B cell (primary cell): ENCODE results near the gene TGM6. TPM values are rescaled to one million over a fixed set of nuclear protein-coding genes. Genes with fewer than 3 reads are reported as not detected.

ENCODE experiments used
- ATAC-seq: fragments of 200-7000 bp; cut with Tn5 transposase; one replicate; pipeline ENCODE4 v1.10.0; 2021; ENCODE audit warnings: low read depth, mild to moderate bottlenecking, moderate number of reproducible peaks, moderate library complexity
- CTCF ChIA-PET: fragments of 350-600 bp; sonication (Branson Sonifier 250); formaldehyde crosslinking; loops from one replicate; lab custom pipeline; 2021; ENCODE audit warnings: antibody characterized with exemption, inconsistent platforms; lab: Charles Lee
- POLR2A ChIA-PET: fragments of 350-600 bp; sonication (Branson Sonifier 250); formaldehyde crosslinking; loops from one replicate; lab custom pipeline; 2021; ENCODE audit warnings: antibody characterized with exemption; lab: Charles Lee
- DNase-seq: peaks from one replicate; pipeline ENCODE4 v3.0.0; 2013
- H2AFZ ChIP-seq: 2 replicates; pipeline ENCODE4 v1.6.1; 2012; ENCODE audit warnings: mild to moderate bottlenecking, low read depth, low read length; ENCODE audit not compliant: insufficient read depth, poor library complexity, severe bottlenecking
- H3K27ac ChIP-seq, 2 donors: 1 replicate in 1 of 2; 2 replicates in 1 of 2; pipeline ENCODE4 v1.5.1; 2012 to 2013; ENCODE audit warnings: low read length in 2 of 2, mild to moderate bottlenecking in 2 of 2, moderate library complexity in 1 of 2
- H3K27me3 ChIP-seq, 4 experiments: fragments of 200-600 bp in 1 of 4; sonication (generic) in 1 of 4; replicated peaks in 1 of 4; 1 replicate in 2 of 4; 2 replicates in 2 of 4; pipeline versions ENCODE4 v1.6.1 to v1.7.0; 2013 to 2016; ENCODE audit warnings: low read length in 3 of 4, mild to moderate bottlenecking in 2 of 4, mixed read lengths in 1 of 4, moderate library complexity in 1 of 4; ENCODE audit not compliant: insufficient read depth in 4 of 4, control insufficient read depth in 3 of 4; ENCODE audit errors: control extremely low read depth in 1 of 4
- H3K36me3 ChIP-seq, 2 experiments: replicated peaks in 1 of 2; 1 replicate in 1 of 2; 2 replicates in 1 of 2; pipeline versions ENCODE4 v1.6.1 to v1.7.1; 2013; ENCODE audit warnings: low read length in 1 of 2; ENCODE audit not compliant: insufficient read depth in 2 of 2, control insufficient read depth in 1 of 2; ENCODE audit errors: control extremely low read depth in 1 of 2, extremely low read depth in 1 of 2
- H3K4me1 ChIP-seq, 2 donors: fragments of 200-600 bp in 1 of 2; sonication (generic) in 1 of 2; 1 replicate in 1 of 2; 2 replicates in 1 of 2; pipeline versions ENCODE4 v1.5.1 to v1.6.1; 2013 to 2017; ENCODE audit warnings: low read length in 2 of 2; ENCODE audit not compliant: control insufficient read depth in 2 of 2, insufficient read depth in 2 of 2
- H3K4me2 ChIP-seq: replicated peaks from 2 replicates; pipeline ENCODE3; 2012; ENCODE audit warnings: mild to moderate bottlenecking, low read depth, low read length; ENCODE audit not compliant: poor library complexity, severe bottlenecking
- H3K4me3 ChIP-seq, 5 experiments: fragments of 200-600 bp in 1 of 5; sonication (generic) in 1 of 5; 1 replicate in 3 of 5; 2 replicates in 2 of 5; pipeline versions ENCODE4 v1.5.1 to v1.7.0; 2011 to 2016; ENCODE audit warnings: low read length in 4 of 5, mild to moderate bottlenecking in 4 of 5, low read depth in 2 of 5, control low read depth in 1 of 5, moderate library complexity in 1 of 5; ENCODE audit not compliant: insufficient read depth in 1 of 5; ENCODE audit errors: control extremely low read depth in 1 of 5, extremely low read depth in 1 of 5
- H3K79me2 ChIP-seq: fragments of 200-600 bp; sonication (generic); one replicate; pipeline ENCODE4 v1.6.0; 2016; ENCODE audit warnings: low read length; ENCODE audit not compliant: control insufficient read depth, insufficient read depth
- H3K9ac ChIP-seq: fragments of 200-600 bp; sonication (generic); 2 replicates; pipeline ENCODE4 v1.6.1; 2017; ENCODE audit warnings: mild to moderate bottlenecking, low read length, moderate library complexity
- H3K9me3 ChIP-seq, 3 donors: one replicate each; pipeline versions ENCODE4 v1.6.1 to v1.7.1; 2013; ENCODE audit warnings: low read length in 2 of 3; ENCODE audit not compliant: control insufficient read depth in 2 of 3, insufficient read depth in 1 of 3; ENCODE audit errors: control extremely low read depth in 1 of 3
- H4K20me1 ChIP-seq: 2 replicates; pipeline ENCODE4 v1.6.0; 2012; ENCODE audit warnings: mild to moderate bottlenecking, low read length; ENCODE audit not compliant: insufficient read depth, control insufficient read depth, poor library complexity, severe bottlenecking
- H3K27ac Mint-ChIP-seq: one replicate; pipeline ENCODE4 v1.8.0; 2021; ENCODE audit warnings: mixed read lengths
- H3K27me3 Mint-ChIP-seq: one replicate; pipeline ENCODE4 v1.8.0; 2021; ENCODE audit warnings: mixed read lengths
- H3K4me1 Mint-ChIP-seq: one replicate; pipeline ENCODE4 v1.8.0; 2021; ENCODE audit warnings: mixed read lengths
- H3K4me3 Mint-ChIP-seq: one replicate; pipeline ENCODE4 v1.8.0; 2021; ENCODE audit warnings: mixed read lengths
- H3K9me3 Mint-ChIP-seq: one replicate; pipeline ENCODE4 v1.8.0; 2022; ENCODE audit warnings: mixed read lengths; ENCODE audit not compliant: insufficient read depth
- CTCF ChIP-seq: fragments of 200-600 bp; IDR thresholded peaks from one replicate; pipeline ENCODE4 v1.8.0; 2022; ENCODE audit warnings: antibody characterized with exemption, mild to moderate bottlenecking
- EZH2 ChIP-seq: IDR thresholded peaks from 2 replicates; pipeline ENCODE4 v1.6.1; 2012; ENCODE audit warnings: borderline replicate concordance, low read depth, mild to moderate bottlenecking, moderate library complexity, low read length; ENCODE audit not compliant: insufficient read depth, poor library complexity, severe bottlenecking
- WGBS: methylation state at CpG from one replicate; pipeline ENCODE4 v1.1.5; 2013; ENCODE audit warnings: missing lambda C conversion rate; ENCODE audit not compliant: insufficient coverage; 5-methylcytosine and 5-hydroxymethylcytosine counted together
- intact Hi-C: fragments of 100-400 bp; cut with micrococcal nuclease; formaldehyde crosslinking; loops from one replicate; pipeline ENCODE4 v1.10.0; 2022
- polyA plus RNA-seq: library from polyadenylated mRNA; depleted of rRNA; stranded (reverse); fragments of >200 nt; gene quantifications from 2 replicates; pipeline ENCODE4 v1.2.3, GENCODE V29; 2012
- total RNA-seq, 2 donors: library from RNA; stranded (reverse); fragments of 120-200 nt in 1 of 2; gene quantifications; 1 replicate in 1 of 2; 2 replicates in 1 of 2; pipeline versions ENCODE4 v1.2.3 to v1.2.4, GENCODE V29; 2013 to 2022

Gene TGM6
- total and polyA plus RNA-seq, 2 donors (not counting 1 experiment from before 2014, with no cell fraction given), result not detected

DNA sequence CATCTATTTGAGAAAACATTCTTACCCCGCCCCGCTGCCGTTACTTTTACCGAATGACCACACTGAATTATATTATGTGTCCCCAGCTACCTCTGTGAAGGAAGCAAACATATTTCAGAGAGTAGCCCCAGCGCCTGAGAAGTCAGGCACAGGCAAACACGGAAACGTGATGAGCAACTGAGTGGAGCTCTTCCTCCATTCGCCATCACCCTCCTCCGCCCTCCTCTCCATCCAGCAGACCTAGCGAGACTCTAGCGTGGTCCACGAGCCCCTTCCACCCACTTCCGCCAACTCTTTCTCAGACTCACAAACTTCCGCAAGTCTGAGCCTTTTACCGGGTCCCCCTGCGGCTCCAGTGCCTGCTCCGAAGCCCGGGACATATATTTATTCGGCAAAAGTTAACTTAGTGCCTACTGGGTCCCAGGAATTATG lies 89.3 kb downstream of the TGM6 start:
- H3K27ac Mint-ChIP-seq, result peak overlapping the region; percentile 100
- H3K9me3 ChIP-seq, result peaks cover 0 to 1% (median 0%) of the 10 kb centered on the region in 3 donors
- 0% methylated on average over 19 of the region's 19 CpGs for WGBS
- peak overlapping the region; percentile 91 for H3K4me2 ChIP-seq
- intact Hi-C loops, result loop anchor here (1.0 to 10.0 kb wide), 8 partner anchors 39 to 1078 kb away; partner anchors contain the start of genes FKBP1A, NOP56, NSFL1C and PTPRA
- CTCF ChIA-PET, result interaction anchor here (1.2 to 2.1 kb wide), 4 partner anchors 17 to 263 kb away, joined by 3 to 11 read pairs (median 8); no protein-coding TSS in a partner anchor
- ATAC-seq (peak; percentile 39), DNase-seq (peak; percentile 81)
- peaks cover 0 to 33% of the 10 kb centered on the region in 2 experiments for H3K36me3 ChIP-seq
- POLR2A ChIA-PET, result interaction anchor here (0.7 to 2.0 kb wide), 11 partner anchors 9 to 1003 kb away, joined by 3 to 9 read pairs (median 5); partner anchors contain the start of genes IDH3B, NOP56, NSFL1C and STK35
- H2AFZ ChIP-seq, result peak overlapping the region; percentile 94
- H3K4me3 Mint-ChIP-seq, result peak overlapping the region; percentile 99
- H3K4me1 Mint-ChIP-seq, result peaks cover 39% of the 10 kb centered on the region
- H3K4me3 ChIP-seq, result peak overlapping the region; percentile 55 to 98 (median 91)
- peak overlapping the region; percentile 96 to 98 for H3K27ac ChIP-seq
- H3K27me3 Mint-ChIP-seq, result no peaks in the 10 kb centered on the region
- H3K4me1 ChIP-seq, result peaks cover 19 to 20% of the 10 kb centered on the region in 2 donors
- no peaks in the 10 kb centered on the region for H3K27me3 ChIP-seq
- peaks cover 31% of the 10 kb centered on the region for H3K79me2 ChIP-seq
- H4K20me1 ChIP-seq, result peaks cover 51% of the 10 kb centered on the region
- TF ChIP-seq EZH2, result no peak
- no peak for TF ChIP-seq CTCF
- H3K9me3 Mint-ChIP-seq, result no peaks in the 10 kb centered on the region
- H3K9ac ChIP-seq, result peak overlapping the region; percentile 92
